Left ventricle myocardium inferior (tissue), 1 donor: ENCODE data around the gene CLSTN2. TPM values are rescaled to one million over a fixed set of nuclear protein-coding genes. Genes with fewer than 3 reads are reported as not detected.

Source experiments
- DNase-seq: peaks from one replicate; pipeline ENCODE4 v3.0.0-alpha.2; 2020
- H3K27ac ChIP-seq: fragments of 200-600 bp; replicated peaks from 2 replicates; pipeline ENCODE4 v1.8.0; 2021
- H3K27me3 ChIP-seq: fragments of 200-600 bp; 2 replicates; pipeline ENCODE4 v1.8.0; 2021; ENCODE audit warnings: low read depth
- H3K36me3 ChIP-seq: fragments of 200-600 bp; 2 replicates; pipeline ENCODE4 v1.8.0; 2021
- H3K4me1 ChIP-seq: fragments of 200-600 bp; 2 replicates; pipeline ENCODE4 v1.8.0; 2021
- H3K4me3 ChIP-seq: fragments of 200-600 bp; 2 replicates; pipeline ENCODE4 v1.8.0; 2021; ENCODE audit warnings: mild to moderate bottlenecking, moderate library complexity
- H3K9me3 ChIP-seq: fragments of 200-600 bp; replicated peaks from 2 replicates; pipeline ENCODE4 v1.8.0; 2021
- CTCF ChIP-seq: fragments of 200-600 bp; IDR thresholded peaks from 2 replicates; pipeline ENCODE4 v1.8.0; 2021; ENCODE audit warnings: antibody characterized with exemption, mild to moderate bottlenecking, borderline replicate concordance
- intact Hi-C: fragments of 100-400 bp; cut with micrococcal nuclease; formaldehyde crosslinking; loops from one replicate; pipeline ENCODE4 v1.11.0; 2022
- total RNA-seq: library from RNA; stranded (reverse); fragmentation: NEBNext Ultra II Directional; extraction: Animal tissue kit (Norgen Biotek cat#: 25700); gene quantifications from one replicate; pipeline ENCODE4 v1.2.1, GENCODE V29; 2021
- donor health status: DM: no; HTN: yes; CAD: no; lungs with severe emphysema.

Gene CLSTN2
- total RNA-seq, 1 donor from 2014 or later = 7.0 TPM

- no peak overlapping the region for H3K4me3 ChIP-seq
- no peaks in the 10 kb centered on the region for H3K36me3 ChIP-seq
- H3K4me1 ChIP-seq = peaks cover 10% of the 10 kb centered on the region
- H3K9me3 ChIP-seq = no peaks in the 10 kb centered on the region
- no peaks in the 10 kb centered on the region for H3K27me3 ChIP-seq
- intact Hi-C loops = no loop called here
- no peak overlapping the region for H3K27ac ChIP-seq
- TF ChIP-seq CTCF = no peak
- DNase-seq = no peak
These were observed 308.6 kb downstream of the CLSTN2 start for GRCh38 chr3:140243575-140243974.

GRCh38 chr3:140244893-140245292 is 309.9 kb downstream of the CLSTN2 start:
- Histone ChIP-seq H3K27me3 (no peaks in the 10 kb centered on the region), H3K9me3 (no peaks in the 10 kb centered on the region), H3K4me3 (no peak overlapping the region), H3K27ac (no peak overlapping the region), H3K36me3 (no peaks in the 10 kb centered on the region), H3K4me1 (peaks cover 10% of the 10 kb centered on the region)
- DNase-seq = no peak
- no peak for TF ChIP-seq CTCF
- intact Hi-C loops = no loop called here

- H3K27ac ChIP-seq = no peak overlapping the region
- peaks cover 10% of the 10 kb centered on the region for H3K4me1 ChIP-seq
- no peak for DNase-seq
- no peaks in the 10 kb centered on the region for H3K27me3 ChIP-seq
- no peak for TF ChIP-seq CTCF
- intact Hi-C loops = no loop called here
- no peaks in the 10 kb centered on the region for H3K36me3 ChIP-seq
- no peaks in the 10 kb centered on the region for H3K9me3 ChIP-seq
- no peak overlapping the region for H3K4me3 ChIP-seq
These were observed 311.6 kb downstream of the CLSTN2 start for GRCh38 chr3:140246578-140246977.

GRCh38 chr3:140247775-140248174 is 312.8 kb downstream of the CLSTN2 start:
- Histone ChIP-seq H3K27ac (no peak overlapping the region), H3K9me3 (no peaks in the 10 kb centered on the region), H3K36me3 (no peaks in the 10 kb centered on the region), H3K4me3 (no peak overlapping the region), H3K27me3 (no peaks in the 10 kb centered on the region), H3K4me1 (peaks cover 6% of the 10 kb centered on the region)
- intact Hi-C loops = no loop called here
- TF ChIP-seq CTCF = no peak
- DNase-seq = no peak

- H3K4me1 ChIP-seq = no peaks in the 10 kb centered on the region
- peak overlapping the region; percentile 60 for H3K27ac ChIP-seq
- no peak for DNase-seq
- H3K36me3 ChIP-seq = no peaks in the 10 kb centered on the region
- no peak overlapping the region for H3K4me3 ChIP-seq
- no peak for TF ChIP-seq CTCF
- intact Hi-C loops = no loop called here
- H3K9me3 ChIP-seq = no peaks in the 10 kb centered on the region
- H3K27me3 ChIP-seq = no peaks in the 10 kb centered on the region
These were observed 314.2 kb downstream of the CLSTN2 start for GRCh38 chr3:140249188-140249587.
